ENCODE data around the gene FBXL19. TPM values are rescaled to one million over a fixed set of nuclear protein-coding genes. Genes with fewer than 3 reads are reported as not detected.

Gene FBXL19
- total and polyA plus RNA-seq, 2 of the 13 experiments (the other 11 are each of a cell fraction or from before 2014, with no cell fraction given), result 6.0 to 13.7 TPM

- TF ChIP-seq MAZ (IDR thresholded peaks at IDR 0.05; ENCODE audit: borderline replicate concordance, low read depth, low read length) (peak; percentile 82; the same call in 1 of the 2 replicates), MAZ (CRISPR knock-in tag; IDR thresholded peaks at IDR 0.05; ENCODE audit: low read depth) (peak; percentile 71), ARNTL (CRISPR knock-in tag; IDR thresholded peaks at IDR 0.05) (no peak; the same call in 1 of the 2 replicates), ZFX (CRISPR knock-in tag; IDR thresholded peaks at IDR 0.05; ENCODE audit: low read depth) (peak; percentile 49; the same call in 1 of the 2 replicates), ZNF746 (CRISPR knock-in tag; IDR thresholded peaks at IDR 0.05) (no peak), ETV5 (CRISPR knock-in tag; IDR thresholded peaks at IDR 0.05; ENCODE audit: borderline replicate concordance) (no peak), DNMT3B (CRISPR knock-in tag; conservative IDR thresholded peaks at IDR 0.05) (no peak), MED1 (CRISPR knock-in tag; IDR thresholded peaks at IDR 0.05) (no peak), ZNF546 (CRISPR knock-in tag; conservative IDR thresholded peaks at IDR 0.05) (0 out of 2 replicates have a peak, but pooled peaks have one; percentile 31), ZNF816 (CRISPR knock-in tag; IDR thresholded peaks at IDR 0.05; ENCODE audit: borderline replicate concordance) (no peak), AGO2 (optimal IDR thresholded peaks at IDR 0.05; ENCODE audit: low read depth, low read length) (peak; percentile 27), TBP (CRISPR knock-in tag; IDR thresholded peaks at IDR 0.05) (no peak), ZNF142 (CRISPR knock-in tag; IDR thresholded peaks at IDR 0.05) (no peak), RORA (CRISPR knock-in tag; IDR thresholded peaks at IDR 0.05) (no peak), ZNF781 (CRISPR knock-in tag; IDR thresholded peaks at IDR 0.05; ENCODE audit: borderline replicate concordance, not compliant biosample characterization) (no peak), TIGD3 (CRISPR knock-in tag; IDR thresholded peaks at IDR 0.05; ENCODE audit: borderline replicate concordance) (no peak), ZSCAN25 (CRISPR knock-in tag; IDR thresholded peaks at IDR 0.05) (peak; percentile 24; the same call in 1 of the 2 replicates), ONECUT2 (CRISPR knock-in tag; IDR thresholded peaks at IDR 0.05) (no peak), NFIB (CRISPR knock-in tag; IDR thresholded peaks at IDR 0.05; ENCODE audit: borderline replicate concordance) (no peak), NR2F2 (IDR thresholded peaks at IDR 0.05; ENCODE audit: borderline replicate concordance, low read depth) (no peak), ZBTB8A (CRISPR knock-in tag; IDR thresholded peaks at IDR 0.05; ENCODE audit: borderline replicate concordance, low read depth) (no peak), CCAR2 (optimal IDR thresholded peaks at IDR 0.05; ENCODE audit: low read depth, low read length) (peak; percentile 30), ZNF124 (CRISPR knock-in tag; IDR thresholded peaks at IDR 0.05) (no peak), ZNF224 (CRISPR knock-in tag; IDR thresholded peaks at IDR 0.05) (0 out of 2 replicates have a peak, but pooled peaks have one; percentile 52), SALL1 (CRISPR knock-in tag; IDR thresholded peaks at IDR 0.05) (peak; percentile 83)
Observed at GRCh38 chr16:30921748-30922419, 1.5 kb upstream of the FBXL19 start (continued).

Data from HepG2 (cell line).